Endothelial cell (in vitro differentiated cells): ENCODE data around the gene PTPRN2. TPM values are rescaled to one million over a fixed set of nuclear protein-coding genes. Genes with fewer than 3 reads are reported as not detected.

ENCODE experiments used
- DNase-seq: peaks from one replicate; pipeline ENCODE4 v3.0.0; 2021; ENCODE audit warnings: low spot score
- H3K27ac Mint-ChIP-seq: one replicate; pipeline ENCODE4 v1.8.0; 2021; ENCODE audit warnings: mixed read lengths, inconsistent platforms; ENCODE audit not compliant: unreplicated experiment
- H3K27me3 Mint-ChIP-seq: one replicate; pipeline ENCODE4 v1.8.0; 2021; ENCODE audit warnings: mild to moderate bottlenecking, moderate library complexity, mixed read lengths, inconsistent platforms; ENCODE audit not compliant: unreplicated experiment
- H3K36me3 Mint-ChIP-seq: one replicate; pipeline ENCODE4 v1.8.0; 2021; ENCODE audit warnings: mild to moderate bottlenecking, low read depth, mixed read lengths, inconsistent platforms; ENCODE audit not compliant: unreplicated experiment
- H3K4me1 Mint-ChIP-seq: one replicate; pipeline ENCODE4 v1.8.0; 2021; ENCODE audit warnings: mild to moderate bottlenecking, mixed read lengths, inconsistent platforms; ENCODE audit not compliant: unreplicated experiment
- H3K4me3 Mint-ChIP-seq: one replicate; pipeline ENCODE4 v1.8.0; 2021; ENCODE audit warnings: mild to moderate bottlenecking, mixed read lengths, inconsistent platforms; ENCODE audit not compliant: unreplicated experiment
- H3K9me3 Mint-ChIP-seq: one replicate; pipeline ENCODE4 v1.8.0; 2021; ENCODE audit warnings: mixed read lengths, inconsistent platforms; ENCODE audit not compliant: unreplicated experiment
- total RNA-seq: library from RNA; stranded (reverse); fragmentation: NEBNext Ultra II Directional; extraction: Animal tissue kit (Norgen Biotek cat#: 25700); gene quantifications from one replicate; pipeline ENCODE4 v1.2.1, GENCODE V29; 2021; ENCODE audit not compliant: unreplicated experiment
- TF ChIP-seq, protein P1 (sequence below): fragments of 200-600 bp; sonication (generic); IDR thresholded peaks from one replicate; pipeline ENCODE4 v1.5.0; 2021; ENCODE audit warnings: antibody characterized with exemption; ENCODE audit not compliant: unreplicated experiment

PTPRN2 gene
- total RNA-seq, 1 donor from 2014 or later: 0.18 TPM

DNA sequence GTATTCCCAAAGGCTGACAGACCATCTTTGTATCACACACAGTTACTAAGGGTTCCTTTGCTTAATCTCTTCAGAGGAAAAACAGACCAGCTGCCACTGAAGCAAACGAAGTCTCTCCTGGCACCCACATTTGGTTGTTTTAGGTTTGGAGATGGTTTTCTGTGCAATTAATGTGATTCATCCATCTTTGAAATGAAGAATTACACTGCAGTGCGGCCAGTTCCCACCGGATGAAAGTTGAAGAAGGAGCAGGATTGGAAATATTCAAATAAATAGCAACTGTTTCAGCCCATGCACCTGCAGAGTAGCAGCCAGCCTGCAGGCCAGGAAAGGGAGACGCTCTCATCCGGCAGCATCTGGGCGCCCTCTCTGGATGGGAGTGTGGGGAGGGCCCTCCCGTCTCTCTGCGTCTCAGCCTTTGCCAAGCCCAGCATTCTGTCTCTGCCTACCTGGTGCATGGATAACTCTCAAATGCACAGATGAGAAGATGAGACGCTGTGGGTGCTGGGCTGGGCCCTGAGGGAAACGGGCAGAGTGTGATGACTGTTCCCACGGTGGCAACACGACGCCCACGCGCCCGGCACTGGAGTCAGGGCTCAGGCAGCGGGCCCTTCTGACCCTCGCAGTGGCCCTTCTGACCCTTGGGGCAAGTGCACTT is 214.0 kb downstream of the PTPRN2 start:
- H3K9me3 Mint-ChIP-seq: peaks cover 38% of the 10 kb centered on the region
- H3K36me3 Mint-ChIP-seq: peaks cover 14% of the 10 kb centered on the region
- H3K4me3 Mint-ChIP-seq: no peak overlapping the region
- peaks cover 10% of the 10 kb centered on the region for H3K27me3 Mint-ChIP-seq
- H3K27ac Mint-ChIP-seq: no peak overlapping the region
- no peak for DNase-seq
- no peaks in the 10 kb centered on the region for H3K4me1 Mint-ChIP-seq
- TF ChIP-seq, protein P1, sequence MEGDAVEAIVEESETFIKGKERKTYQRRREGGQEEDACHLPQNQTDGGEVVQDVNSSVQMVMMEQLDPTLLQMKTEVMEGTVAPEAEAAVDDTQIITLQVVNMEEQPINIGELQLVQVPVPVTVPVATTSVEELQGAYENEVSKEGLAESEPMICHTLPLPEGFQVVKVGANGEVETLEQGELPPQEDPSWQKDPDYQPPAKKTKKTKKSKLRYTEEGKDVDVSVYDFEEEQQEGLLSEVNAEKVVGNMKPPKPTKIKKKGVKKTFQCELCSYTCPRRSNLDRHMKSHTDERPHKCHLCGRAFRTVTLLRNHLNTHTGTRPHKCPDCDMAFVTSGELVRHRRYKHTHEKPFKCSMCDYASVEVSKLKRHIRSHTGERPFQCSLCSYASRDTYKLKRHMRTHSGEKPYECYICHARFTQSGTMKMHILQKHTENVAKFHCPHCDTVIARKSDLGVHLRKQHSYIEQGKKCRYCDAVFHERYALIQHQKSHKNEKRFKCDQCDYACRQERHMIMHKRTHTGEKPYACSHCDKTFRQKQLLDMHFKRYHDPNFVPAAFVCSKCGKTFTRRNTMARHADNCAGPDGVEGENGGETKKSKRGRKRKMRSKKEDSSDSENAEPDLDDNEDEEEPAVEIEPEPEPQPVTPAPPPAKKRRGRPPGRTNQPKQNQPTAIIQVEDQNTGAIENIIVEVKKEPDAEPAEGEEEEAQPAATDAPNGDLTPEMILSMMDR: no peak

DNA sequence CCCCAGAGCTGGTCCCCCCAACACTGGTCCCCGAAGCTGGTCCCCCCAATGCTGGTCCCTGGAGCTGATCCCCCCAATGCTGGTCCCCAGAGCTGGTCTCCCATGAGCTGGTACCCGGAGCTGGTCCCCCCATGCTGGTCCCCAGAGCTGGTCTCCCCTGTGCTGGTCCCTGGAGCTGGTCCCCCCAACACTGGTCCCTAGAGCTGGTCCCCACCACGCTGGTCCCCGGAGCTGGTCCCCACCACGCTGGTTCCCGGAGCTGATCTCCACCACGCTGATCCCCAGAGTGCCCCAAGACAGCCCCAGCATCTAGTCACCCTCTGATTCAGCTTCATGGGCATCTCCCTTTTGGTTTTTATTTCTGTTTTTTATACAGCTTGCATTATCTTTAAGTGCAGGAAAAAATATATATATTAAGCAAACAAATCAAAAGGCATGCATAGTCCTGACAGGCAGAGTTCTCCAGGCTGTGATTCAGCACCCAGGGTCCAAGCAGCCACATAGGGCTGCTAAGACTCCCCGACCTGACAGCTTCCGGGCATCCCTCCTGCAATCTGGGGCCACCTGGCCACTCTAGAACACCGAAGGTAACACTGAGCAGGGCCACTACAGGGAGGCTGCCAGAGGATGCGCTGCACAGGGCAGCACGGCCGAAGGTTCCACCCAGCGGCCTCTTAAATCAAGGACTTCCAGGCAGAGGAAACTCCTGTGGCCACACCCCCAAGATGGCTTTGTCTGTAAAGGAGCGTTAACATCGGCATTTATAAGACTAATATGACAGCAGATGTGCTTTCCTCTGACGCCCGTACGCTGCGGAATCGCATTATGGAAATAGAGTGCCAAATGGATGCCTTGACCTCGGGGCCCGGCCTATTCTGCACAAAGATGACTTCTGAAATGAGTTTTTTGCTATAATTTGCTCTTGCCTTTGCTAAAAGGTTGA is 215.0 kb downstream of the PTPRN2 start:
- Mint-ChIP-seq H3K27ac (no peak overlapping the region), H3K4me3 (no peak overlapping the region), H3K36me3 (peaks cover 13% of the 10 kb centered on the region), H3K4me1 (no peaks in the 10 kb centered on the region), H3K9me3 (peaks cover 41% of the 10 kb centered on the region), H3K27me3 (peaks cover 11% of the 10 kb centered on the region)
- TF ChIP-seq, protein P1: no peak
- DNase-seq: no peak

DNA sequence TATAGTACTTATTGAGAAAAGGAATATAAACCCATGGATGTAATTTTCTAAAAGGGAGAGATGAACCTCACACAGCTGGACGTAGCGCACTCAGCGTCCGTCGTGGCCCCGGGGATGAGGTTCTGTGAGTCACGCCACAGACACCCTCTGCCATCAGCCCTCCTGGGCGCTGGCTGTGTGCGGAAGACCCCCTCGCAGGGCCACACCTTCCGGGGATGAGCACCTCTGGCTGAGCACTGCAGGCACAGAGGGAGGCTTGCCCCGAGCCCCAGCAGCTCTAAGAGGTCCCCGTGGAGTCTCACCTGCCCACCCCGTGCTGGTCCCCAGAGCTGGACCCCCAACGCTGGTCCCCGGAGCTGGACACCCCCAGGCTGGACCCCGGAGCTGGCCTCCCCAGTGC is 215.8 kb downstream of the PTPRN2 start:
- Mint-ChIP-seq H3K27me3 (peaks cover 8% of the 10 kb centered on the region), H3K4me1 (no peaks in the 10 kb centered on the region), H3K27ac (no peak overlapping the region), H3K36me3 (peaks cover 11% of the 10 kb centered on the region), H3K9me3 (peaks cover 39% of the 10 kb centered on the region), H3K4me3 (no peak overlapping the region)
- TF ChIP-seq, protein P1: no peak
- no peak for DNase-seq

DNA sequence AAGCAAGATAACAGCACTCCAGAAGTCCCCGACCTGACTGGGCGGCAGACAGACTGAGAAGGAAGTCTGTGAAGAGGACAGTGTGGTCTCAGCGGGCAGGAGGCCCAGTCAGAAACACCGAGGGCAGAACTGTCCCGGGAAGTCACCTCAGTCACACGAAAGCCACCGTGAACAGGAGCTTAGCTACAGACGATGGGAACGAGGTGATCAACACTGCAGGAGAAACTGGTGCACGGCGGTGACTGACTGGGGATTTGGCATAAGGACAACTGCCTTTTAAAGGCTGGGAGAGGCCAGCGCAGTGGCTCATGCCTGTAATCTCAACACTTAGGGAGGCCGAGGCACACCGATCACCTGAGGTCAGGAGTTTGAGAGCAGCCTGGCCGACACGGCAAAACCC is 217.8 kb downstream of the PTPRN2 start:
- DNase-seq: no peak
- Mint-ChIP-seq H3K9me3 (peaks cover 30% of the 10 kb centered on the region), H3K4me1 (no peaks in the 10 kb centered on the region), H3K4me3 (no peak overlapping the region), H3K27me3 (peaks cover 6% of the 10 kb centered on the region), H3K27ac (no peak overlapping the region), H3K36me3 (peaks cover 14% of the 10 kb centered on the region)
- TF ChIP-seq, protein P1: no peak

DNA sequence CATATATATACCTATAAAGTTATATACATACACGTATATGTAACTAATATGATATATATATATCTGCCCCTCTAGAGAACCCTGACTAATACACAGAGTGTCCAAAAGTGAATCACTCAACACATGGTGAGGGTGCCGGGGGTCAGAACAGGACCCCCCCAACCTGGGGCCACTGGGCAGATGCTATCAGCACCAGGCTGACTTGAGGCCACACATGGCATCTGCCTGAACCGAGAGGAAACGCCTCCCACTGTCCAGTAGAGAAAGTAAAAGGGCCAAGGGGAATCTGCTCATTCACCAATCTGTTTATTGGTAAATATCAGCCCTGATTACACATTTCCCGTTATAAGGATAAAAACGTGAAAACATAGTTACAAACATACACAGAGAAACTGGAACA is 218.3 kb downstream of the PTPRN2 start:
- Mint-ChIP-seq H3K27me3 (peaks cover 8% of the 10 kb centered on the region), H3K9me3 (peaks cover 30% of the 10 kb centered on the region), H3K36me3 (peaks cover 17% of the 10 kb centered on the region), H3K4me3 (no peak overlapping the region), H3K27ac (no peak overlapping the region), H3K4me1 (no peaks in the 10 kb centered on the region)
- TF ChIP-seq, protein P1: no peak
- DNase-seq: no peak
